Erythroblast (primary cell): ENCODE results near the gene CNST.

ENCODE experiments used
- GATA1 ChIP-seq: IDR thresholded peaks from 2 replicates; pipeline ENCODE4 v1.6.1; 2011; ENCODE audit warnings: low read depth, mild to moderate bottlenecking, control low read depth, low read length, moderate library complexity
- POLR2A ChIP-seq: IDR thresholded peaks from 2 replicates; pipeline ENCODE4 v1.6.1; 2011; ENCODE audit warnings: mild to moderate bottlenecking, low read length

- TF ChIP-seq POLR2A = no peak
- TF ChIP-seq GATA1 = no peak
Measured at GRCh38 chr1:246592695-246593094, 26.4 kb downstream of the CNST start.
